SK-N-SH treated with all-trans-retinoic acid at 6 μM for 48 hours (cell line): Measurements from ENCODE around the gene AKT3.

Source experiments
- ATAC-seq: fragments of 200-7000 bp; cut with Tn5 transposase; 3 replicates; pipeline ENCODE4 v1.9.1; 2020; ENCODE audit warnings: mild to moderate bottlenecking, moderate library complexity
- ARNTL ChIP-seq: fragments of 450-650 bp; formaldehyde crosslinking; IDR thresholded peaks from 2 replicates; pipeline ENCODE4 v1.5.0; 2020; ENCODE audit warnings: low read depth, mild to moderate bottlenecking, moderate library complexity, borderline replicate concordance
- BACH2 ChIP-seq: fragments of 250-450 bp; sonication (Bioruptor Pico); IDR thresholded peaks from 2 replicates; pipeline ENCODE4 v1.9.0; 2021; ENCODE audit warnings: mild to moderate bottlenecking, borderline replicate concordance
- CREB5 ChIP-seq: fragments of 250-450 bp; sonication (Bioruptor Pico); IDR thresholded peaks from 2 replicates; pipeline ENCODE4 v1.5.1; 2020; ENCODE audit warnings: low read depth, mild to moderate bottlenecking, moderate library complexity
- CSDC2 ChIP-seq: fragments of 250-450 bp; sonication (Bioruptor Pico); IDR thresholded peaks from 2 replicates; pipeline ENCODE4 v1.5.0; 2020; ENCODE audit warnings: mild to moderate bottlenecking, moderate library complexity
- CSRNP3 ChIP-seq: fragments of 250-450 bp; sonication (Bioruptor Pico); IDR thresholded peaks from 2 replicates; pipeline ENCODE4 v1.5.1; 2021; ENCODE audit warnings: mild to moderate bottlenecking, moderate library complexity
- GLIS3 ChIP-seq: fragments of 250-450 bp; sonication (Bioruptor Pico); IDR thresholded peaks from 2 replicates; pipeline ENCODE4 v1.5.0; 2020; ENCODE audit warnings: mild to moderate bottlenecking, moderate library complexity
- ISL1 ChIP-seq: fragments of 250-450 bp; sonication (Bioruptor Pico); IDR thresholded peaks from 2 replicates; pipeline ENCODE4 v2.1.2; 2022; ENCODE audit warnings: mild to moderate bottlenecking, moderate library complexity
- OSR1 ChIP-seq: fragments of 250-450 bp; sonication (Bioruptor Pico); IDR thresholded peaks from 2 replicates; pipeline ENCODE4 v1.8.0; 2022; ENCODE audit warnings: moderate library complexity, mild to moderate bottlenecking, inconsistent platforms
- PPARA ChIP-seq: fragments of 250-450 bp; sonication (Bioruptor Pico); IDR thresholded peaks from 2 replicates; pipeline ENCODE4 v1.5.0; 2020; ENCODE audit warnings: mild to moderate bottlenecking, borderline replicate concordance
- SNAI2 ChIP-seq: fragments of 250-450 bp; sonication (Bioruptor Pico); IDR thresholded peaks from 2 replicates; pipeline ENCODE4 v1.5.0; 2020; ENCODE audit warnings: mild to moderate bottlenecking, moderate library complexity
- TOX ChIP-seq: fragments of 250-450 bp; sonication (Bioruptor Pico); IDR thresholded peaks from 2 replicates; pipeline ENCODE4 v1.8.0; 2021; ENCODE audit warnings: mild to moderate bottlenecking, moderate library complexity, borderline replicate concordance
- ZC3H10 ChIP-seq: fragments of 250-450 bp; sonication (Bioruptor Pico); IDR thresholded peaks from 2 replicates; pipeline ENCODE4 v1.5.1; 2021; ENCODE audit warnings: mild to moderate bottlenecking, moderate library complexity
- ZNF565 ChIP-seq: fragments of 450-650 bp; formaldehyde crosslinking; conservative IDR thresholded peaks from 2 replicates; pipeline ENCODE4 v1.5.0; 2020; ENCODE audit warnings: low read depth, mild to moderate bottlenecking, moderate library complexity
- ZNF70 ChIP-seq: fragments of 450-650 bp; formaldehyde crosslinking; IDR thresholded peaks from 2 replicates; pipeline ENCODE4 v1.5.0; 2020; ENCODE audit warnings: mild to moderate bottlenecking, moderate library complexity
- ZNF8 ChIP-seq: fragments of 450-650 bp; formaldehyde crosslinking; IDR thresholded peaks from 2 replicates; pipeline ENCODE4 v1.5.0; 2020; ENCODE audit warnings: mild to moderate bottlenecking, moderate library complexity
- TF ChIP-seq, protein P1 (sequence below): fragments of 250-450 bp; sonication (Bioruptor Pico); IDR thresholded peaks from 2 replicates; pipeline ENCODE4 v1.5.0; 2020; ENCODE audit warnings: mild to moderate bottlenecking, moderate library complexity
- TF ChIP-seq, protein P2 (sequence below): fragments of 250-450 bp; sonication (Bioruptor Pico); IDR thresholded peaks from 2 replicates; pipeline ENCODE4 v1.8.0; 2021; ENCODE audit warnings: low read depth, mild to moderate bottlenecking, moderate library complexity, borderline replicate concordance

AKT3 gene

GRCh38 chr1:243539636-243540035 lies 310.4 kb downstream of the AKT3 start:
- no peak for TF ChIP-seq ARNTL (CRISPR knock-in tag)
- no peak for ATAC-seq

DNA sequence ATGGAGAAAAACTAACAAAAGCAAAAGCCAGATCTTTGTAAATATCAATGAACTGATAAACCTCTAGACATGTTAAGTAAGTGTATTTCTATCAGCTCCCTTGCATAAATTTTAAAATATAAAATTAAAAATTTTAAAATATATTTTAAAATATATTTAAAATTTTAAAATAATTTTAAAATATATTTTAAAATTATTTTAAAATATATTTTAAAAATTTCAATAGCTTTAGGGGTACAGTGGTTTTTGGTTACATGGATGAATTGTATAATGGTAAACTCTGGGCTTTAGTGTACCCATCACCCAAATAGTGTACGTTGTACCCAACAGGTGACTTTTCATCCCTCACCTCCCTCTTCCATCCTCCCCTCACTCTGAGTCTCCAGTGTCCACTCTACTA lies 315.0 kb downstream of the AKT3 start:
- no peak for ATAC-seq
- no peak for TF ChIP-seq ARNTL (CRISPR knock-in tag)
- no peak for TF ChIP-seq OSR1
- TF ChIP-seq CSDC2 (CRISPR knock-in tag) = no peak
- TF ChIP-seq GLIS3 (CRISPR knock-in tag) = no peak
- no peak for TF ChIP-seq ZNF70 (CRISPR knock-in tag)
- no peak for TF ChIP-seq ZC3H10 (CRISPR knock-in tag)
- no peak for TF ChIP-seq SNAI2 (CRISPR knock-in tag)
- no peak for TF ChIP-seq TOX
- no peak for TF ChIP-seq ISL1 (CRISPR knock-in tag)
- TF ChIP-seq, protein P1, sequence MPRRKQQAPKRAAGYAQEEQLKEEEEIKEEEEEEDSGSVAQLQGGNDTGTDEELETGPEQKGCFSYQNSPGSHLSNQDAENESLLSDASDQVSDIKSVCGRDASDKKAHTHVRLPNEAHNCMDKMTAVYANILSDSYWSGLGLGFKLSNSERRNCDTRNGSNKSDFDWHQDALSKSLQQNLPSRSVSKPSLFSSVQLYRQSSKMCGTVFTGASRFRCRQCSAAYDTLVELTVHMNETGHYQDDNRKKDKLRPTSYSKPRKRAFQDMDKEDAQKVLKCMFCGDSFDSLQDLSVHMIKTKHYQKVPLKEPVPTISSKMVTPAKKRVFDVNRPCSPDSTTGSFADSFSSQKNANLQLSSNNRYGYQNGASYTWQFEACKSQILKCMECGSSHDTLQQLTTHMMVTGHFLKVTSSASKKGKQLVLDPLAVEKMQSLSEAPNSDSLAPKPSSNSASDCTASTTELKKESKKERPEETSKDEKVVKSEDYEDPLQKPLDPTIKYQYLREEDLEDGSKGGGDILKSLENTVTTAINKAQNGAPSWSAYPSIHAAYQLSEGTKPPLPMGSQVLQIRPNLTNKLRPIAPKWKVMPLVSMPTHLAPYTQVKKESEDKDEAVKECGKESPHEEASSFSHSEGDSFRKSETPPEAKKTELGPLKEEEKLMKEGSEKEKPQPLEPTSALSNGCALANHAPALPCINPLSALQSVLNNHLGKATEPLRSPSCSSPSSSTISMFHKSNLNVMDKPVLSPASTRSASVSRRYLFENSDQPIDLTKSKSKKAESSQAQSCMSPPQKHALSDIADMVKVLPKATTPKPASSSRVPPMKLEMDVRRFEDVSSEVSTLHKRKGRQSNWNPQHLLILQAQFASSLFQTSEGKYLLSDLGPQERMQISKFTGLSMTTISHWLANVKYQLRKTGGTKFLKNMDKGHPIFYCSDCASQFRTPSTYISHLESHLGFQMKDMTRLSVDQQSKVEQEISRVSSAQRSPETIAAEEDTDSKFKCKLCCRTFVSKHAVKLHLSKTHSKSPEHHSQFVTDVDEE (CRISPR knock-in tag) = no peak
- TF ChIP-seq, protein P2, sequence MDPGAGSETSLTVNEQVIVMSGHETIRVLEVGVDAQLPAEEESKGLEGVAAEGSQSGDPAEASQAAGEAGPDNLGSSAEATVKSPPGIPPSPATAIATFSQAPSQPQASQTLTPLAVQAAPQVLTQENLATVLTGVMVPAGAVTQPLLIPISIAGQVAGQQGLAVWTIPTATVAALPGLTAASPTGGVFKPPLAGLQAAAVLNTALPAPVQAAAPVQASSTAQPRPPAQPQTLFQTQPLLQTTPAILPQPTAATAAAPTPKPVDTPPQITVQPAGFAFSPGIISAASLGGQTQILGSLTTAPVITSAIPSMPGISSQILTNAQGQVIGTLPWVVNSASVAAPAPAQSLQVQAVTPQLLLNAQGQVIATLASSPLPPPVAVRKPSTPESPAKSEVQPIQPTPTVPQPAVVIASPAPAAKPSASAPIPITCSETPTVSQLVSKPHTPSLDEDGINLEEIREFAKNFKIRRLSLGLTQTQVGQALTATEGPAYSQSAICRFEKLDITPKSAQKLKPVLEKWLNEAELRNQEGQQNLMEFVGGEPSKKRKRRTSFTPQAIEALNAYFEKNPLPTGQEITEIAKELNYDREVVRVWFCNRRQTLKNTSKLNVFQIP (CRISPR knock-in tag) = no peak

DNA sequence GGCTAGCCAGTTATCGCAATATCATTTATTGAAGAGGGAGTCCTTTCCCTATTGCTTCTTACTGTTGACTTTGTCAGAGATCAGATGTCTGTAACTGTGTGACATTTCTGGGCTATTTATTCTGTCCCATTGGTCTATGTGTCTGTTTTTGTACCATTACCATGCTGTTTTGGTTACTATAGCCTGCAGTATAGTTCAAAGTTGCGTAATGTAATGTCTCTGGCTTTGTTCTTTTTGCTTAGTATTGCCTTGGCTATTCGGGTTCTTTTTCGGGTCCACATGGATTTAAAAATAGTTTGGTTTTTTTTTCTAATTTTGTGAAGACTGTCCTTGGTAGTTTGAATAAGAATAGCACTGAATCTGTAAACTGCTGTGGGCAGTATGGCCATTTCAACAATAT lies 320.5 kb downstream of the AKT3 start:
- TF ChIP-seq, protein P2 (CRISPR knock-in tag) = no peak
- no peak for TF ChIP-seq ZNF565 (CRISPR knock-in tag)
- no peak for TF ChIP-seq ZNF70 (CRISPR knock-in tag)
- TF ChIP-seq PPARA (CRISPR knock-in tag) = no peak
- TF ChIP-seq CSDC2 (CRISPR knock-in tag) = no peak
- no peak for TF ChIP-seq CREB5 (CRISPR knock-in tag)
- TF ChIP-seq BACH2 (CRISPR knock-in tag) = no peak
- no peak for TF ChIP-seq ZNF8
- TF ChIP-seq, protein P1 (CRISPR knock-in tag) = no peak
- TF ChIP-seq CSRNP3 = no peak
- no peak for ATAC-seq
